Stimulated activated CD4-positive, alpha-beta T cell treated with anti-CD3 and anti-CD28 coated beads, TNF-alpha, amount 100 ng/mL, for 24 hours (primary cell): ENCODE data around the gene RER1.

Source experiments
- DNase-seq, 3 experiments: peaks; one replicate each; pipeline ENCODE4 v3.0.0-alpha.2; 2020; ENCODE audit warnings: low read depth in 3 of 3

RER1 gene

GRCh38 chr1:2389644-2390043 lies 2.0 kb upstream of the RER1 start:
- DNase-seq, result no peak

DNA sequence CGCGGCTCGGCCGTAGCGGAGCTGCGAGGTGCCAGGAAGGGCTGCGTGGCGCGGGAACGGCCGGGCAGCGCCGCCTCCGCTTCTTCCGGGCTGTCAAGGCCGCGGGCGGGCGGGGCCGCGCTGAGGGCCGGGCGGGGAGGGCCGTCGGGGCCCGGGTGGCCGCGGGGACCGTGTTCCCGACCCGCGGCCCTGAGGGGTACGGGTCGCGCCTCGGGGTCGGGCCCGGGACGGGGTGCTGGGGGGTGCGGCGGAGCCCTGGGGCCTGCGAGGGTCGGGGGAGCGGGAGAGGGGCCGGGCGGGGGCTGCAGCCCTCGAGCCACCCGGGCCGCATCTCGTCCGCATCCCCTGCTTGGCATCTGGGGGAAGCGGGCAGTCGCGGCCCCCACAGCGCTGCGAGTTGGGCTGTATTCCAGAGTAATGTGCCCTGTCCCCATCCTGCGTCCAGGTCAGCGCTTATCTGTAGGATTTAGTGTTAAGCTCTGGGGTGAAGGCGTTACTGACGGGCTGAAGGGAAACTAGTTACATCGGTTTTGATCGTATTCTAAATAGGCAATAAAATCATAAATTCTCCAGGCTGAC lies 379 bp downstream of the RER1 start:
- no peak for DNase-seq

GRCh38 chr1:2392686-2393085 lies 1.0 kb downstream of the RER1 start:
- no peak for DNase-seq

GRCh38 chr1:2393471-2393877 lies 1.8 kb downstream of the RER1 start:
- no peak for DNase-seq

GRCh38 chr1:2394220-2394619 lies 2.6 kb downstream of the RER1 start:
- no peak for DNase-seq

- DNase-seq, result no peak
Measured at GRCh38 chr1:2394761-2395160, 3.1 kb downstream of the RER1 start.

DNA sequence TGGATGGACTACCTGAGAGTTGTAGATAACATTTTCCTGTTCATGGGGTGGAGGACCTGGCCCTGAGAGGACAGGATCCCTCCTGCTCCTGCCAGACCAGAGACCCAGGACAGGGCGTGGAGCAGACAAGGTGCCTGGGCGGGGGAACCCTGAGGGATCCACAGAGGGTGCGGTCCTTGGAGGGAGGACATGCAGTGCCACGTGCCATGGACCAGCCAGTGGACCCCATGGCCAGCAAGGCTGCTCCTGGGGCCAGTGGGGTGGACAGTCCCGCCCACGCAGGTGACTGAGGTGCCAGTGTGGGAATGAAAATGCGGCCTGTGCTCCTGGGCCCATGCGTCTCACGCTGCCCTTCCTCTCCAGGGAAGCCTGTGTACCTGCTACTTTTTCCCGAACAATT lies 3.6 kb downstream of the RER1 start:
- no peak for DNase-seq

DNA sequence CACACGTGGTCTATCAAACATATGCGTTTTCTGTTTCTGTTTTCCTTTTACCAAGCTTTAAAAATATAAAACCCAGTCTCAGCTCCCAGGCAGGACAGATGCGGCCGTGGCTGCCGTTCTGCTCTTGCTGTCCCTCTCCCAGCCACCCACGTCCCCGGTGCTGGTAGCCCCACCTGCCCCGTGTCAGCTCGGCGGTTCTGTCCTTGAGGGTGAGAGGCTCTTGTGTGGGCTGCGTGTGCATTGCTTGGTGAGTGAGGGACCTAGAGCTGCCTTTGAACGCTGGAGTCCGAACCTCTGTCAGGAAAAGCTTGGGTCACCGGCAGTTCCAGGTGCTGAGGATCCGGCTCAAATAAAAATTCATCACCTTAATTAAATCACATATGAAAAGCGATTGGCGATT lies 4.4 kb downstream of the RER1 start:
- no peak for DNase-seq

DNA sequence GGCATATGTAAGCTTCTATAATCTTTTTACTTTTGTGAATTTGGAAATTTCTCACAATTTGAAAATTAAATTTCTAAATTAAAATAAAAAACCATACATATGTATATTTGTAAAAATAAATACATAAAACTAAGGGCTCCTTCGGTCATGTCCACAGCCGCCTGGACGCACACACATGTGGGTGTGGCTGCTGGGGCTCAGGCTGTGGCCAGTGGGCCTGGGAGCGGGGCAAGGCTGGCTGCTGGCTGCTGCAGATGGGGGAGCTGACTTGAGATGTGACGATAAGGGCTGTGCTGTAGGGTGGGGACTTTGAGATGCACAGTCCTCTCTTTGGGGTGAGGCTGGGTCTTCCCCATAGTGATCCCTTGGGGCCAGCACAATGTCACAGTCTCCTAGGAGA lies 4.8 kb downstream of the RER1 start:
- DNase-seq, result no peak

GRCh38 chr1:2397007-2397679 lies 5.5 kb downstream of the RER1 start:
- DNase-seq, result no peak

- no peak for DNase-seq
Measured at GRCh38 chr1:2398871-2399270, 7.2 kb downstream of the RER1 start.

DNA sequence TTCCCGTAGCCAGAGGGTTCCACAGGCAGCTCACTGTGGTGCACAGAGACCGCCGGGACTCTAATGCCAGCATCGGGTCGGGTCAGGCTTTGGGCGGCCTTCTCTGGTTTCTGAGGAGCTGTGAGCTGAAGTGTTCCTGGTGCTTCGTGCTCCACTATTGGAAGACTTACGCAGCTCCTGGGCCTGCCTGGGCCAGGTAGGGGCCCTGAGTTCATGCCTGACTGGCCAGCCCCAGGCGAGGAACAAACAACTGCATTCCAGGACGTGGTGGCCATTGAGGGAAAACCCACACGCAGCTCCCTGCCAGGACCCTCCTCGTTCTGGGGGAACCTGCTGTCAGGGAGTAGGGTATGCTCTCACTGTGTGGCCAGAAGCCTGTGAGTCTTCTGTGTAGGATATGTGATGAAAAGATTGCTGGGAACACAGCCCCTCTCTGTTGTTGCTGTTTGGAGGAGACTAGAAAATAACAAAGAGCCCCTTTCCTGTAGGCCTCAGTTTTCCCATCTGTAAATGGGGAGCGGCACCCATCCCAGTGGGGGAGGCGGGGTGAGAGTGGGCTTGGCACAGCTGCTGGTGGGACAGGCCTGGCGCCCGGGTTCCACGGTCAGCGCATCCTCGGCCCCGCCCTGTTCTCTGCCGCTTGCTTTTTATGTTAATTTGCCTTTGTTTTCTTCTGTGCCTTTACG lies 8.4 kb downstream of the RER1 start:
- DNase-seq, result no peak

DNA sequence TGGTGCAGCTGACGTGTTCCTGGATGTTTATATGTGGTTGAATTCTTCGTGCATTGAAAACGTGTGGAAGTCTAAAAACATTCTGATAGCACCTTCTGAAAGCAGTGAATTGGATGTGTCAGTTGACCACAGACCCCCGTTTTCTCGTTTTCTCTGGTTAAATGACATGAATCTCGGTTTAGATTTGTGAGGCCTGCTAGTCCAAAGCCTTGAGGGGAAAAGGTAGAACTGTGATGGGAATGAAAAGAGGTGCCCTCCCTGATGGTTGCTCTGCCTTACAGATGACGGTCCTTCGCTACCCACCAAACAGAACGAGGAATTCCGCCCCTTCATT lies 8.9 kb downstream of the RER1 start:
- no peak for DNase-seq

- no peak for DNase-seq
Measured at GRCh38 chr1:2400950-2401649, 9.5 kb downstream of the RER1 start.

DNA sequence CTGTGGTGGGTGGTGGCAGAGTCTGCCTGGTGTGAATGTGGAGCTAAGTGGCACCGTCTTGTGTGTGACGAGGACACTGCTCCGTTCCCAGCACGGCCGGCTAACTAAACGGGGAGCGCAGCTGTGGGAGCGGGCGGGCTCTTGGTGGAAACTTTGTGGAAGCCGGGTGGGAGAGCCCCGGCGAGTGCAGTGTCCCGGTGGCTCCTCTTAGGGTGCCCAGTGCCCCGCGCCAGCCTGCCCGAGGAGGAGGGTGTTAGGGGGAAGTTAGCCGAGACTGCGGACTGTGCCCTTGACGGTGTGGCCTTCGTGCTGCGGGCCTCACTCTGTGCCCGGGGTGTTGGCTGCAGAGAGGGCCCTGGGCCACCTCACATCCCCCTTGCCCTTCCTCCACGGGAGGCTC lies 10.8 kb downstream of the RER1 start:
- DNase-seq, result no peak

DNA sequence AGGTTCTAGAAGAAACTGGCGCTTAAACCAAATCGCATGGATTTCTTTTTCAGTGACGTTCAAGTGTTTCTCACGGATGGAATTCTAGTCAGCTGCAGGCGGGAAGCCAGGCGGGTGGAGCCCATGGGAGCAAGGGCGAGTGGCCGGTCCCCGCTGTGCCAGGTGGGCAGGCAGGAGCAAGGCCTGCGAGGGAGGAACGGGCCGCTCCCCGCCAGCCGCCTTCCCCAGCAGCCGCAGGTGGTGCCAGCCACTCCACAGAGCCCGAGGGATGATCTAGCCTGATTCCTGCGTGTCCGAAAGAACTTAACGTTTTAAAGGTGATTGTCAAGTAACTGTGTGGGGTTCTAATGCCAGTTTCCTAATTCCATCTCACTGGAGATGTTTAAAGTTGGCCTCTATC lies 11.6 kb downstream of the RER1 start:
- DNase-seq, result no peak

DNA sequence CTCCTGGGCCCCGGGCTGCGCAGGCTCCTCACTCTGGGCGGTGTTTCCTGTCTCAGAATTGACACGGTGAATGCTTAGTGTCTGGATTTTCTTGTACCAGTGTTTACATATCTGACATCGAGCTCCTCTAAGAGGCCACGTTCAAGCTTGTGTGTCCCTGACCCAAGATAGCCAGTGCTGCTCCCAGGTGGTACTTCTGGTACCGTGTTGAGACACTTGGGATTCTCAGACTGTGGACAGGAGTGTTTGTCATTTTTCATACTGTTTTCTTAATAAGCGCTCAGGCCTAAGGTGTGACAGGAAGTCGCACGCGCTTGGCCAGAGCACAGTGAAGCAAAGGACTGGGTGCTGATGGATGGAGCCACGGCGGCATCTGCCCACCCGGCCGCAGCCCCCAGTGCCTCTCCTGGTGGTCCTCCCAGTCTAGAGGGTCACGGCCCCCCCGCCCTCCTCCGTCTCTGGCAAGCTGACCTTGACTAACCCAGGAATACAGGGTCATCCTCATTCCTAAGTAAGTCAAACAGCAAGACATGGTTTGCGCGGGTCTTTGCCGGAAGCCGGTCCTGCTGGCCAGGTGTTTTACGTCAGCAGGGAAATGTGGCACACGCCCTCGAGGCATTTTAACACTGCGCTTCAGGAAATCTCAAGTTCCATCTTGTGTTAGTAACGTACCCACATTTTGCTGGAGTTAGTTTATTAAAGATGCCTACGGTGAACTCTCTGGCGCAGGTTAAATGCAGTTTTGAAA lies 12.7 kb downstream of the RER1 start:
- DNase-seq, result no peak

GRCh38 chr1:2404890-2405511 lies 13.4 kb downstream of the RER1 start:
- DNase-seq, result no peak

DNA sequence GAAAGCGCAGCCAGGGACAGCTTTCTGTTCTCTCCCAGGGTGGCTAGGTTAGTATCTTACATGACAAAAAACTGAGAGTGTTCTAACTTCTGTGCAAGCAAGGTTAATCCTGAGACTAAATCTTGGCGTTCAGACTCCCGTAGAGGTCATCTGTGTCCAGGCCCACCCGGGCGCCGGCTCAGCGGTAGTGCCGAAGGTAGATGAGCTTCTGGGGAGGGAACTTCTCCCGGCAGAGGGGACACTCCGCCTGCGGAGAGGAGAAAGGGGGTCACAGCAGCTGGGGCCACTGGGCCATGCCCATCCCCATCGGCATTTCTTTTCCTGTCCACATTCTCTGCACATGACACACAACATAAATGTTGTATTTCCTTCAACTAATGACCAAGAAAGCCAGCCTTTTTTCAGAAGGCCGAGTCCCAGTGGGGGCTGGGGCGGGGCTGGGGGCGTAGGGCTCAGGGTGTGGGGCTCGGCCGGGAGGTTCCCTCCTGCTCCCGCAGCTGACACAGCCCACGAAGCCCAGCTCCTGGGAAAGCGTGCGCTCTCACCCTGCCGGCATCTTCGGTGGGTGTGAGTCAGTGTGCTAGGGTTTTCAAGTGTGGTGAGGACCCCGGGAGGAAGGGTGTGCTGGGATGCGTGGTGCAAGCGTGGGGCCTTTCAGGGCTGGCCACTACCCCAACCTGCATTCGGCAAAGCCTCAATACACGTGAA lies 14.1 kb downstream of the RER1 start:
- no peak for DNase-seq

DNA sequence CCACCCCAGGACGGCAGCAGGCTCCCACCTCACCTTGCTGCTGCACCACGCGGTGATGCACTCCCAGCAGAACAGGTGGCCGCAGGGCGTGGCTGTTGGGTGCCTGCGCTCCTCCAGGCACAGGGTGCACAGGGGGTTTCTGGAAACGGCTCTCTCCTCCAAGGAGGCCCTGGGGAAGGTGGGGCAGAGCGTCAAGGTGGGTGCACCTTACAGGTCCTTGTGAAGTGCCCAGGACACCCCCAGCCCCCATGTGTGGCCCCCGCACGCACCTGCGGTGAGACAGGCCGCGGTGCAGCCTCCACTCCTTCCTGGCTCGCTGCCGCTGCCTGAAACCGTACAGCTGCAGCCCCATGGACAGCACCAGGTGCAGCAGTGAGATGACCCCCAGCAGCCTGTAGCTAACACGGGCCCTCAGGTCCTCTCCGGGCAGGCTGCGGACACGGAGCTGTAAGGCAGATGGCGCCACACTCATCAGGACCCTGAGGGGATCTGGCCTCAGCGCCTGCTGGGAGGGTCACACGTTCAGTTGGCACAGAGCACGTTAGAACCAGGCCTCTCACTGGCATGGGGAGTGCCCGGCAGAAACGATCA lies 14.9 kb downstream of the RER1 start:
- no peak for DNase-seq
